Measurements from ENCODE around the gene POU1F1.

POU1F1 gene

GRCh38 chr3:87298111-87298718, 21.8 kb upstream of the POU1F1 start:
- Histone ChIP-seq H3K27me3 (ENCODE audit: insufficient read depth, low read length, poor library complexity) (no peaks in the 10 kb centered on the region), H3K4me2 (ENCODE audit: insufficient read depth, low read length) (no peak overlapping the region), H3K27ac (ENCODE audit: low read length) (no peak overlapping the region), H3K4me1 (ENCODE audit: insufficient read depth, low read length) (no peaks in the 10 kb centered on the region), H4K20me1 (ENCODE audit: insufficient read depth, low read length) (no peaks in the 10 kb centered on the region), H3K9ac (ENCODE audit: low read depth, low read length) (no peak overlapping the region), H2AFZ (ENCODE audit: low read depth, low read length) (no peak overlapping the region), H3K9me3 (ENCODE audit: insufficient read depth, low read length, severe bottlenecking) (no peaks in the 10 kb centered on the region), H3K36me3 (ENCODE audit: insufficient read depth, low read length) (no peaks in the 10 kb centered on the region), H3K79me2 (ENCODE audit: insufficient read depth, low read length) (no peaks in the 10 kb centered on the region), H3K4me3 (ENCODE audit: low read depth in 1 of 2, low read length in 2 of 2) (no peak overlapping the region)
- DNase-seq (no peak), ATAC-seq (ENCODE audit: insufficient read depth, low read depth) (peak; percentile 88)
- TF ChIP-seq CTCF (IDR thresholded peaks at IDR 0.05; ENCODE audit: borderline replicate concordance, extremely low read depth, low read length, poor library complexity, severe bottlenecking) (peak; percentile 81), EZH2 (IDR thresholded peaks at IDR 0.05; ENCODE audit: borderline replicate concordance, low read depth, low read length, severe bottlenecking) (no peak)

- H3K9ac ChIP-seq (ENCODE audit: low read depth, low read length), result no peak overlapping the region
- no peak overlapping the region for H3K27ac ChIP-seq (ENCODE audit: low read length)
- H3K4me1 ChIP-seq (ENCODE audit: insufficient read depth, low read length), result no peaks in the 10 kb centered on the region
- no peak overlapping the region for H3K4me3 ChIP-seq (ENCODE audit: low read depth in 1 of 2, low read length in 2 of 2)
- H3K4me2 ChIP-seq (ENCODE audit: insufficient read depth, low read length), result no peak overlapping the region
- no peaks in the 10 kb centered on the region for H3K9me3 ChIP-seq (ENCODE audit: insufficient read depth, low read length, severe bottlenecking)
- H3K79me2 ChIP-seq (ENCODE audit: insufficient read depth, low read length), result no peaks in the 10 kb centered on the region
- H3K27me3 ChIP-seq (ENCODE audit: insufficient read depth, low read length, poor library complexity), result no peaks in the 10 kb centered on the region
- DNase-seq, result no peak
- no peak overlapping the region for H2AFZ ChIP-seq (ENCODE audit: low read depth, low read length)
- TF ChIP-seq EZH2 (IDR thresholded peaks at IDR 0.05; ENCODE audit: borderline replicate concordance, low read depth, low read length, severe bottlenecking) (no peak), CTCF (IDR thresholded peaks at IDR 0.05; ENCODE audit: borderline replicate concordance, extremely low read depth, low read length, poor library complexity, severe bottlenecking) (no peak)
- no peaks in the 10 kb centered on the region for H4K20me1 ChIP-seq (ENCODE audit: insufficient read depth, low read length)
- no peak for ATAC-seq (ENCODE audit: insufficient read depth, low read depth)
- no peaks in the 10 kb centered on the region for H3K36me3 ChIP-seq (ENCODE audit: insufficient read depth, low read length)
These were observed 12.1 kb upstream of the POU1F1 start for GRCh38 chr3:87288446-87288845.

GRCh38 chr3:87287011-87287410, 10.6 kb upstream of the POU1F1 start:
- Histone ChIP-seq H2AFZ (ENCODE audit: low read depth, low read length) (no peak overlapping the region), H4K20me1 (ENCODE audit: insufficient read depth, low read length) (no peaks in the 10 kb centered on the region), H3K4me3 (ENCODE audit: low read depth in 1 of 2, low read length in 2 of 2) (no peak overlapping the region), H3K36me3 (ENCODE audit: insufficient read depth, low read length) (no peaks in the 10 kb centered on the region), H3K27ac (ENCODE audit: low read length) (no peak overlapping the region), H3K27me3 (ENCODE audit: insufficient read depth, low read length, poor library complexity) (no peaks in the 10 kb centered on the region), H3K9me3 (ENCODE audit: insufficient read depth, low read length, severe bottlenecking) (no peaks in the 10 kb centered on the region), H3K4me2 (ENCODE audit: insufficient read depth, low read length) (no peak overlapping the region), H3K4me1 (ENCODE audit: insufficient read depth, low read length) (no peaks in the 10 kb centered on the region), H3K79me2 (ENCODE audit: insufficient read depth, low read length) (no peaks in the 10 kb centered on the region), H3K9ac (ENCODE audit: low read depth, low read length) (no peak overlapping the region)
- TF ChIP-seq CTCF (IDR thresholded peaks at IDR 0.05; ENCODE audit: borderline replicate concordance, extremely low read depth, low read length, poor library complexity, severe bottlenecking), result no peak
- TF ChIP-seq EZH2 (IDR thresholded peaks at IDR 0.05; ENCODE audit: borderline replicate concordance, low read depth, low read length, severe bottlenecking), result no peak
- DNase-seq, result no peak
- no peak for ATAC-seq (ENCODE audit: insufficient read depth, low read depth)

Data from DND-41 (cell line).